Lung microvascular endothelial cell (primary cell): ENCODE results near the gene ZNF354B. TPM values are rescaled to one million over a fixed set of nuclear protein-coding genes. Genes with fewer than 3 reads are reported as not detected.
"Not testable (repeated sequence)": the region's sequence is repeated elsewhere in the genome, so short reads cannot be mapped to it uniquely, and the experiment has no call there.

Experiments
- DNase-seq, 2 donors: peaks; one replicate each; pipeline versions ENCODE4 v3.0.0 to v3.0.0-alpha.2; 2010; ENCODE audit warnings: low read depth in 2 of 2
- total RNA-seq: library from RNA; depleted of rRNA; stranded (reverse); fragments of >200 nt; gene quantifications from 2 replicates; pipeline ENCODE4 v1.2.1, GENCODE V29; 2014

ZNF354B gene
- 3.9 and 6.5 TPM in 2 replicates for total RNA-seq

GRCh38 chr5:178859625-178860521, at the start of gene ZNF354B:
Gene ZNF354B (plus strand): TSS chr5:178859953. CDS start chr5:178861048, 1,095 bp downstream.
- peak; percentile 94 to 95 for DNase-seq

GRCh38 chr5:178817506-178817905, 42.2 kb upstream of the ZNF354B start:
- no peak for DNase-seq

- DNase-seq = no peak
Measured at GRCh38 chr5:178818094-178818493, 41.7 kb upstream of the ZNF354B start.

- DNase-seq = no peak
Measured at GRCh38 chr5:178820001-178820400, 39.8 kb upstream of the ZNF354B start.

- no peak for DNase-seq
Measured at GRCh38 chr5:178825444-178825843, 34.3 kb upstream of the ZNF354B start.

- no peak for DNase-seq
Measured at GRCh38 chr5:178826216-178826615, 33.5 kb upstream of the ZNF354B start.

GRCh38 chr5:178827636-178828035, 32.1 kb upstream of the ZNF354B start:
- DNase-seq = no peak

GRCh38 chr5:178831049-178831448, 28.7 kb upstream of the ZNF354B start:
- DNase-seq = no peak

GRCh38 chr5:178832618-178833201, 27.0 kb upstream of the ZNF354B start:
- DNase-seq = no peak

- DNase-seq = no peak
Measured at GRCh38 chr5:178836628-178837027, 23.1 kb upstream of the ZNF354B start.

- not testable (repeated sequence) for DNase-seq
Measured at GRCh38 chr5:178838695-178839318, 20.9 kb upstream of the ZNF354B start.

GRCh38 chr5:178839319-178839704, 20.4 kb upstream of the ZNF354B start:
- DNase-seq = peak in 1 of 2 donors; percentile 23

GRCh38 chr5:178840399-178840798, 19.4 kb upstream of the ZNF354B start:
- DNase-seq = not testable (repeated sequence)

GRCh38 chr5:178849316-178849715, 10.4 kb upstream of the ZNF354B start:
- no peak for DNase-seq

- no peak for DNase-seq
Measured at GRCh38 chr5:178851951-178852350, 7.8 kb upstream of the ZNF354B start.

- DNase-seq = no peak
Measured at GRCh38 chr5:178854284-178854683, 5.5 kb upstream of the ZNF354B start.

GRCh38 chr5:178860615-178861014, 862 bp downstream of the ZNF354B start:
- not testable (repeated sequence) for DNase-seq

- DNase-seq = no peak
Measured at GRCh38 chr5:178861627-178862026, 1.9 kb downstream of the ZNF354B start.

- DNase-seq = peak in 1 of 2 donors; percentile 55
Measured at GRCh38 chr5:178866946-178867345, 7.2 kb downstream of the ZNF354B start.

- DNase-seq = peak in 1 of 2 donors; percentile 60
Measured at GRCh38 chr5:178869577-178869976, 9.8 kb downstream of the ZNF354B start.

- no peak for DNase-seq
Measured at GRCh38 chr5:178870411-178870810, 10.7 kb downstream of the ZNF354B start.

- DNase-seq = no peak
Measured at GRCh38 chr5:178872302-178872701, 12.5 kb downstream of the ZNF354B start.
